KG1 (cell line): ENCODE measurements around the gene ADI1.
"Not testable (repeated sequence)": the region's sequence is repeated elsewhere in the genome, so short reads cannot be mapped to it uniquely, and the experiment has no call there.

Experiments
- DNase-seq: peaks from one replicate; lab custom pipeline; 2025; lab: John Stamatoyannopoulos, UW

Gene ADI1

DNA sequence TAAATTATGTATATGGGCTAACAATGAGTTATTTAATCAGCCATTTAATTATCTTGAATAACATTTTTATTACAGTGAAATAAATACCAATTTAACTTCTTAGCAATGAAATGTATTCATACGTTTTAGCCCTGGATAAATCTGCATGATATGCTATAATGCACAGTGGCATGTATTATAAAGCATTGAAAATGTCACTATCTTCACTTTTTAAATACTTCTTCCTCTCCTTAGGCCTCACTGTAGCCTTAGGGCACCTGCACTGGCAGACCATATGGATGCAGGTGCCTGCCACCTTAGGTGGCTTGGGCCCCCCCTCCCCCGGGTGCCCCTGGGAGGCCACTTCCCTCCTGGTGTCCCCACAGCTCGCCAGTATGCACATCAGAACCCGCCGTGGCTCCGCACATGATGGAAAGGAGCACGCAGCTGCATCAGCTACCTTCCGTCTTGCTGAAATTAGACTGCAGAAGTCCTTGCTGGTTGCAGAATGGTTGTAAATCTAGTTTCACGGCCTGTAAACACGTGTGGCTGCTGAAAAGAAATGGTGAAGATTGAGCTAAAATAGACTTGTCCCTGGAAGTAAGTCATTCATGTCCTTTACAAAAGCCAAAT lies 56.7 kb downstream of the ADI1 start:
- no peak for DNase-seq

GRCh38 chr2:3461801-3462492 lies 57.4 kb downstream of the ADI1 start:
- DNase-seq, result peak; percentile 42

GRCh38 chr2:3460831-3461800 lies 58.2 kb downstream of the ADI1 start:
- DNase-seq, result no peak

GRCh38 chr2:3460156-3460555 lies 59.2 kb downstream of the ADI1 start:
- no peak for DNase-seq

- no peak for DNase-seq
Measured at GRCh38 chr2:3459185-3460015, 59.9 kb downstream of the ADI1 start.

DNA sequence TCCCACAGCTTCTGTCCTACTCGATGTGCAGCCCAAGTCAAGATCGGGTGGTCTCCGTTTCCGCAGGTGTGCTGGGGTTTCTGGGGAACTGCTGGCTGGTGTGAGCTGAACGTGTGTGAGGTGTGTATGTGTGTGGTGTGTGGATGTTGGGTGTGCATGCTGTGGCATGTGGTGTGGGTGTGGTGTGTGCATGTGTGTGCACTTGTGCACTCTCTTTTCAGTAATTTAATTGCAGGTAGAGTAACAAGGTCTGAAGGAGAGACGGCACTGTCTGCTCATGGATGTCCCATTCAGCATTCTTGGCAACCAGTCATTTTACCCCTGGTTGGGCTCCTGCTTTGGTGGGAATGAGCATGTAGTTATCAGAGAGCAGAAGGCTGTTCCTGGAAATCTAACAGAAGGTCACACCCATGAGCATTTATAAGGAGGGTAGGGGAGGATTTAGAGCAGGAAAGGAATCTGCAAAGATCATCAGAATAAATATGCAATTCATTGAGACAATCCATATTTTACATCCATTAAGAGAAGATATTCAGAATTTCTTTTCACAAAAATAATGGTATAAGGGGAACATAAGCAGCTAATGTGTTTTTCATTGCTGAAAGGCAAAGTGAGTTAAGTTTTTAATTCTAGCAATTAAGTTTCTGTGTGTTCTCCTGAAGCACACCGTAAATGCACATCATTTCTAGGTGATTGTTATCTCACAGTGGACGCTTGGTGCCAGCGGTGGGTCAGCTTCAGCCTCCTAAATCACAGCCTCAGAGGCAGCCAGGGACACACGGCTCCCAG lies 60.7 kb downstream of the ADI1 start:
- DNase-seq, result no peak

DNA sequence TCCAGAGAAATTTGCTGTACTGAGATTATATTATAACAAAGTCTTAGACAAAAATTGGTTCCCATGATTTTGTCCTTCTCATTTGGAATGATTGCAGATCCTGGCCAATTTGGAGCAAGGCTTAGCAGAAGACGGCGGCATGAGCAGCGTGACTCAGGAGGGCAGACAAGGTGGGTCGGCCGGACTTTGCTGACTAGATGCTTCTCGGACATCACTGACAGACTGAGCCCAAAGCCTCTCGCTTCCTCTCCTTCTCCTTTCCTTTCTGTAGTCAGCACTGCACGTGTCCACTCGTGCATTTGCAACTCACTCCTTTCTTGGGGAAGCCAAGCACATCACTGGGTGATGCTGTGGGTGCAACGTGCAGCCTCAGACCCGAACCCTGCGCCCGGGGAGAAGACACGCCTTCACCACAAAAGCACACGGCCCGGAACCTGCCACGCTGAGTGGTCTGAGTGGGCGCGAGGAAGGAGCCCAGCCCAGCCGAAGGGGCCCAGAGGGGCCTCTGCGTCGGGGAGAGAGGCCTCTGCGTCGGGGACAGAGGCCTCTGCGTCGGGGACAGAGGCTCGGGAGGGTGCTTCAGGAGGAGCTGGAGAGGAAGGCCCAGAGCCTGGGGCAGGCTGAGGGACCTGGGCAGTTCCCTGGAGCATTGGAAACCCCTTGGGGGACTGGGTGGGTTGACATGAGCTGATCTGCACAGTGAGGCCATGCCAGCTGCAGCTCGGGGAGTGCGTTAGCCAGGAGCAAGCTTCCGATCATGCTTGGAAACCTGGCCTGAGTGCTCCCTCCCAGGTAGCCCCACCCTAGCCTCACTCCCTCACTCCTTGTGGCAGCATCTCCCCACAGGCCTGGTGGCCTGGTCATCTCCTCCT lies 61.6 kb downstream of the ADI1 start:
- DNase-seq, result no peak

DNA sequence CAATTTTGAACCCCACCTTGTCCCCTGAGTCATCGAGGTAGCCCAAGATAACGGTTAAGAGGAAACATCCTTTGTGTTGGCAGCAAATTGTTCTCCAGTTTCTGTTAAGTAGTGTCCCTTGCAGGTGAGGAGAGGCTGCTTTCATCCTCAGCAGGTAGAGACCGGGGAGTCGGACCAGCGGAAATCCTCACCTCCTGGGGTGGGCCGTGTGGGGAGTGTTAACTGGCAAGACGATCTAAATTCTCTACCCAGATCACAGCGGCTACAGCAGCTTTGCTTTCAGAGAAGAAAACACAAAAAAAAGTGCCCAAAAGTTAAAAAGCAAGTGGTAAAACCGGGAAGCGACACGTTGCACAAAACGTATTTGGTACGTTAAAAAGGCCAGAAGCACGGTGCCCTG lies 63.2 kb downstream of the ADI1 start:
- DNase-seq, result no peak

DNA sequence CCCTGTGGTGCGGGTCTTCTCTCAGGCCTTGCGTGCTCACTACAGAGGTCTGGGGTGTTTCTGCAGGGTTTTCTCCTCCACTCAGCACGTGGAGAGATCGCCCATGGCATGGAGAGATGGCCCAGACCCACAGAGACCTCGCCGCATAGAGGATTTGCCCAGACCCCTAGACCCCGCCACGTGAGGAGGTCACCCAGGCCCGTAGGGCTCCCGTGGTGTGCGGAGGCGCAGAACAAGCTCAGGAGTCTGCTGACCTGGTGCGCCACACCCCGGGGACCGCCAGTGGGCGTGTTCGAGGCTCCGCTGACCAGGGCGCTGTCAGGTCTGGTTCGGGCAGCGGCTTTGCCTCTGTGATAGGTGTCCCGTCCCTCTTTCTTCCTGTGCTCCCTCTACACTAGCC lies 64.5 kb downstream of the ADI1 start:
- DNase-seq, result no peak

GRCh38 chr2:3454005-3454404 lies 65.3 kb downstream of the ADI1 start:
- not testable (repeated sequence) for DNase-seq

GRCh38 chr2:3453190-3453999 lies 65.9 kb downstream of the ADI1 start:
- no peak for DNase-seq

DNA sequence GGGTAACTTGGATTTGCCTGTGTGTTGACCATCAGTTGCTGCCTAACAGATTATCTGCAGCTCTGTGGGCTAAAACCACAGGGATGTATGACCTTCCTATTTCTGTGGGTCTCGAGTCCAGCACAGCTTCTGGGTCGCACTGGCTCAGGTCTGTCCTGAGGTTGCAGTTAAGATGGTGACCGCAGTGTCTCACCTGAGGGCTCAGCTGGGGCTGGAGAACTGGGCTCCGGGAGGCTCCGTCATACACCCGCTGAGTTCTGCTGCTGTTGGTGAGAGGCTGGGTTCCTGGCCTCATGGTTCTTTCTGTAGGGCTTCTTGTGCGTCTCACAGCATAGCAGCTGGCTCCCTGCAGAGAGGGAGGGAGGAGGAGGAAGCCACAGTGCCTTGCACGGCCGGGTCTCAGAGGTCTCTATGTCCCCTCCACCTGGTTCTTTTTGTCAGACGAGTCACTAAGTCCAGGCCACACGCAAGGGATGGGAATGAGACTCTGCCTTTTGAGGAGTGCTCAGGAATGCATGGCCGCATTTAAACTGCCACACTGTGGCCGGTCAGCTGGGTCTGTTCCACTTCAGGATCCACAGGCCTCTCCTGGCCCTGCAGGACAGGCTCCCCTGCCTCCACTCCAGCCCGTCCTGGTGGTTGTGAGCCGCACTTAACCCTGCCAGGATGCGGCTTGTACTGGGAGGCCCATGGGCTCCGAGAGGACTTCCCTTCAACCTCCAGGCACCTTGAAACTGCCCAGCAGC lies 67.2 kb downstream of the ADI1 start:
- DNase-seq, result no peak

DNA sequence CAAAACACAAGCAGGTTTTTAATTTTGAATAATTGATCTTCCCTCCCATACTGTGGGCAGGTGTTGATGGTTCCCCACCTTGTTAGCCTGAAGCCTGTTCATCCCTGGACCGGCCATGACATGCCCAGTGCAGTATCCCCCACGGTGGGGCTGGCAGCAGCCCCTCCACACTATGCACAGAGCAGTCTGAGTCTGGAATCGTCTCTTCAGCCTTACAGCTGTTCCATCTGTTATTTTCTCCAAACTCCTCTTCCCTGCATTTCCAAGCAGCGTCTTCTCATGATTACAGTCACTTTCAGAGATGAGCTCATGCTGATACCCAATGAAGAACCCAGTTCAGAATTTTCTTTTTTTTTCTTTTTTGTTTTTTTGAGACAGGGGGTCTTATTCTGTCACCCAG lies 68.2 kb downstream of the ADI1 start:
- DNase-seq, result no peak

DNA sequence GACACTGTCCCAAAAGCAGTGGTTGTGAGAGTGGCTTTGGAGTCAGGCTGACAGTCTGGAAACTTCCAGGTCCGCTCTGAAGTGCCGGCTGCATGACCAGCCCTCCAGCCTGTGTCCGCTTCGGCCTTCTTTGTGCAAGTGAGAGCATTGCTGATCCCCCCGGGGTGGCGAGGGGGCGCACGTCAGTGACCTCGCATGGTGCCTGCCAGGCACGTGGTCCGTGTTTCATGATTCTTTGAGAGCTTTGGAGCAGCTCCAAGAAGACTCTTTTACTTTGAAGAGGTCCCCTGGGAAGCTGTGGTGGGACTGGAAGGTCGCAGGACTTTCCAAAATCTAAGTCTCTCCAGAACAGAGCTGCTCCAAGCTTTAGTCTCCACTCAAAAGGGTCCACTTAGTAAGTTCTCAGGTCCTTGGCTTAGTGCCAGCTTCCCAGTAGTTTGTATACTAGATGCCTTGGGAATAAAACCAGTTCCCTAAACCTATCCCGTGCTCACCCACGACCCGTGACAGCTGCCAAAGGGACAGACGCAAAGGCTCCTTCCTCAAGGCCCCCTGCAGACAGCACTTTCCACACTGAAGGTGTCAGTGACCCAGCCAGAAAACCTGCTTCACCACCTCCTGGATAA lies 68.8 kb downstream of the ADI1 start:
- no peak for DNase-seq

DNA sequence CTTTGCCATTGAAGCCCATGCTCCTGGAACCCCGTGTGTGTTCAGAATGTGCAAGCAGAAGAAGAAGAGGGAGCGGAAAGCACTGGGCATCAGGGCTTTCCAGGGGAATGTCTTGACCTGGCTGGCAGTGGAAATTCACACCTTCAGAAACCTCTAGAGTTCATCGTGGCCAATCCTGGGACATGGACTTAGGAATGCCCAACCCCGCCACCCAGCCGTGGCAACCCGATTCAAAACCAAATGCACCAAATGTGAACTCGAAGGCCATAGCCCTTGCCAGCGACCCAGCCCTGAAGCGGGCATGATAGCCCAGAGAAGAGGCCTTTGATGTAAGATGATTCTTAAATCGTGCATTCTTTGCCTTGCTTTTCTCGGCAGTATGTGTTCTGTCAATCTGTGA lies 69.4 kb downstream of the ADI1 start:
- no peak for DNase-seq

- DNase-seq, result no peak
Measured at GRCh38 chr2:3449086-3449485, 70.2 kb downstream of the ADI1 start.

- not testable (repeated sequence) for DNase-seq
Measured at GRCh38 chr2:3448441-3448911, 70.9 kb downstream of the ADI1 start.

DNA sequence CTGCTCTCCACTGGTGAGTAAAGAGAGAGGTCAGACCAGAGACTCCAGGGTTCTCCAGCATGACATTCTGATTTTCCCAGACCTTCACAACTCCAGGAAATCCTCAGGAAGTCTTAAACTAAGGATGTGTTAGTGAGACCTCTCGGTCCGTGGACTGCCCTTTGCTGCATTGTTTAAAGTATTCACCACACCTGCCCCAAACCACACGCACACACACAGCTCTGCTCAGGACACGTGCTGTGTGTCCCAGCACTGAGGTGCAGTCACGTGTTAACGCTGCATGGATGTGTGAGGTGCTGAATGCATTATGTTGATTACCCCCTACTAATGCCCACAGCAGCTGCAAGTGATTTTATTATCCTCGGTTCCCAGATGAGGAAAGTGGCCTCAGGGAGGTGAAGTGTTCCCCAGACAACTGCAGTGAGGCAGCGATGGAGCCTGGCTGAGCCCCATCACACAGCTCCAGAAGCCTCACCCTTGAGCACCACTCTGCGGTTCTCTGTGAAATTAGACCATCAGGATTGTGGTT lies 71.5 kb downstream of the ADI1 start:
- DNase-seq, result no peak
